NCI-H146 treated with DMSO at 0.1 percent for 48 hours (cell line): ENCODE data around the gene FAM210A.
"Not testable (repeated sequence)": the region's sequence is repeated elsewhere in the genome, so short reads cannot be mapped to it uniquely, and the experiment has no call there.

ENCODE experiments used
- DNase-seq: peaks from one replicate; lab custom pipeline; 2025; ENCODE audit not compliant: unreplicated experiment; lab: John Stamatoyannopoulos, UW

The FAM210A gene

GRCh38 chr18:13710414-13710831 lies 15.9 kb downstream of the FAM210A start:
- no peak for DNase-seq

GRCh38 chr18:13703899-13704298 lies 22.5 kb downstream of the FAM210A start:
- DNase-seq: no peak

- DNase-seq: no peak
These were observed 26.2 kb downstream of the FAM210A start for GRCh38 chr18:13700153-13700552.

GRCh38 chr18:13696961-13697360 lies 29.4 kb downstream of the FAM210A start:
- no peak for DNase-seq

GRCh38 chr18:13695337-13695736 lies 31.0 kb downstream of the FAM210A start:
- not testable (repeated sequence) for DNase-seq

DNA sequence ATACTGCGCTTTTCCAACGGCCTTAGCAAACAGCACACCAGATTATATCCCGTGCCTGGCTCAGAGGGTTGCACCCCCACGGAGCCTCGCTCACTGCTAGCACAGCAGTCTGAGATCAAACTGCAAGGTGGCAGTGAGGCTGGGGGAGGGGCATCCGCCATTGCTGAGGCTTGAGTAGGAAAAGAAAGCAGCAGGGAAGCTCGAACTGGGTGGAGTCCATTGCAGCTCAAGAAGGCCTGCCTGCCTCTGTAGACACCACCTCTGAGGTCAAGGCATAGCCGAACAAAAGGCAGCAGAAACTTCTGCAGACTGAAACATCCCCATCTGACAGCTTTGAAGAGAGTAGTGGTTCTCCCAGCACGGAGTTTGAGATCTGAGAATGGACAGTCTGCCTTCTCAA lies 36.3 kb downstream of the FAM210A start:
- not testable (repeated sequence) for DNase-seq

DNA sequence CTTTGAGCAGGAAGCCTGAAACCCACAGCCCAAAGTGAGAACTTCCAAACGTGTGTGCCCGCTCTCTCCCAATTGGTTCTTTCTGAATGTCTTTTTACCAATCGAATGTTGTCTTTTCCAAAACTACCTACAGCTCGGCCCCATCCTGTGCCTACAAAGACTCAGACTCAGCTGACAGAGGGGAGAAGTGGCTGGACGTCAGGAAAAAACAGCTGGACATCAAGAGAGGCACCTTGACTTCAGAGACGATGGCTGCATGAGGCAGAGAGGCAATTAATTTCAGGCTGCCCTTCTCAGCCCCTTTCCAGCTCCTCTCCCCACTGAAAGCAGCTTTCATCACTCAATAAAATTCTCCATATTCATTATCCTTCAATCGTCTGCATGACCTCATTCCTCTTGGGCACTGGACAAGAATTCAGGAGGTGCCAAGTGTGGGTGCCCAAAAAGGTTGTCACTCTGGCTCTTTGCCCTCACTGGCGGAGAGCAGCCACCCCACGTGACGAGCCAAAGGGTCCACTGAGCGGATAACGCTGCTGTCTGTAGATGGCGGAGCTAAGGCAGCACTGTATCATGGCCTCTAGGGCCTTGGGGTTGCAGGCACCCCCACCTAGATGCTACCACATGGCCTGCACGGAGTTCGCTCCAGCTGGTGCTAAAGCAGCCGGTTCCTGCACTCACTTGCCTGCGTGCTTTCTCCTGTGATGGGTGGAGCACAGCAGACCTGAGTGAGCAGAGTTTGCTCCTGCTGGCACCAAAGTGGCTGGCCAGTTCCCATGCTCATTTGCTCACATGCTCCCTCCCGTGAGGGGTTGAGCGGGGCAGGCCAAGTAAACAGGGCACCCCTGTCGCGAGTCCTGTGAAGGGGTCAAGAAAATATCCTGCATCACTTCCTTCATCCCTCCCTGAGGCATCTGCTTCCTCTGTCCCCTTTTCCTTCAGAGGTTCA lies 37.9 kb downstream of the FAM210A start:
- no peak for DNase-seq

DNA sequence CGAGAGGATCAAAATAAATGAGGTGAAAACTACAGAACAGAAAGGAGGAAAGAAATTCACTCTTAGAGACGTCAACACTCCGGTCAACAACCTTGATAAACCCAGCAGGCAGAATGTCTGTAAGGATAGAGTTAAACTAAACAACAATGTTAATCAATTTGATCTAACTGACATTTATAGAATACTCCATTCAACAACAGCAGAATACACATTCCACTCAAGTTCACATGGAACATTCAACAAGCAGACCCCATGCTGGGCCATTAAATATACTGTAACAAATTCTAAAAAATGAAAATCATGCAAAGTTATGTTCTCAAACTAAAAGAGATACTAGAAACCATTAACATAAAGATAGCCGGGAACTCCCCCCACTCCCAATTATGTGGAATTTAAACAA lies 41.8 kb downstream of the FAM210A start:
- DNase-seq: no peak

DNA sequence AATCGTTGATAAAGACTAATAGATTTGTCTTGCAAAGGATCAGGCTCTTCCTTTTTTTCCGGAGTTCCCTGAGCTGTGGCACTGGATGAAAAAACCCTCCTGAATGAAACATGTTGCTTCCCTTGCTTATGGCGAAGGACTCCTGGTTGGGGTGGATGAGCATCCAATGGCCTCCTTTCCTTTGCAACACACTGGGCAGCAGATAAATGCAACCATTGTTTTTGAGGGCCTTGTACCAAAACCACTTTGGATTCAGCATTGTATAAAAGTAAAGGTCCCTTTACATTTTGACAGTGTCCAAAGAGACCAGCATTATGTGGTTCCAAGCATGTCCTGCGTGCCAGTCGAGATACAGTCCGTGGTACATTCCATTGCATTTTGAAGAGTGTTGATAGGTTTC lies 44.7 kb downstream of the FAM210A start:
- no peak for DNase-seq

DNA sequence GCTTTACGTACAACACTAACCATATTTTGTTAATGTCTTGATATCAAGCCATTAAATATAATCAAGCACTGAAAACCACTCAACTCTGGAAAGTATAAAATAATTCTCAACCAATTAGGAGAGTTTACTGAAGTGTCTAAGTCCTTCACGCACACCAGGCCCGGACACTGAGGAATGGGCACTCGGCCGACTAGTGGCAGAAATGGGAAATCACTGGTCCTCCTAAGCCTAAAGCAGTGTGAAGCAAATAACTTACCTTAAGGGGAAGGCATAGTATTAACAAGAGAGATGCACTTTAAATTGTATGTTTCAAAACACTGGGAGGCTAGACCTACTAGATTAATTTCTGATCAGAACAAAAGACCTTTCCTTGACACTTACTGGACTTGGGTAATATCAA lies 45.7 kb downstream of the FAM210A start:
- DNase-seq: no peak

DNA sequence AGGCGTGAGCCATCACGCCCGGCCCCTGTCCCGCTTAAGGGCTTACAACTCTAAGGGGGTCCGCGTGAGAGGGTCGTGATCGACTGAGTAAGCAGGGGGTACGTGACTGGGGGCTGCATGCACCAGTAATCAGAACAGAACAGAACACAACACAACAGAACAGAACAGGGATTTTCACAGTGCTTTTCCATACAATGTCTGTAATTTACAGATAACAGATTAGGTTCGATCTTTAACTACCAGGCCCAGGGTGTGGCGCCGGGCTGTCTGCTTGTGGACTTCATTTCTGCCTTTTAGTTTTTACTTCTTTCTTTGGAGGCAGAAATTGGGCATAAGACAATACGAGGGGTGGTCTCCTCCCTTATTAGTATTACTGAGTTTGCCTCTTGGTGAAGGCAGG lies 49.0 kb downstream of the FAM210A start:
- not testable (repeated sequence) for DNase-seq

- DNase-seq: no peak
These were observed 49.9 kb downstream of the FAM210A start for GRCh38 chr18:13676471-13676870.

GRCh38 chr18:13672657-13673056 lies 53.7 kb downstream of the FAM210A start:
- DNase-seq: no peak

DNA sequence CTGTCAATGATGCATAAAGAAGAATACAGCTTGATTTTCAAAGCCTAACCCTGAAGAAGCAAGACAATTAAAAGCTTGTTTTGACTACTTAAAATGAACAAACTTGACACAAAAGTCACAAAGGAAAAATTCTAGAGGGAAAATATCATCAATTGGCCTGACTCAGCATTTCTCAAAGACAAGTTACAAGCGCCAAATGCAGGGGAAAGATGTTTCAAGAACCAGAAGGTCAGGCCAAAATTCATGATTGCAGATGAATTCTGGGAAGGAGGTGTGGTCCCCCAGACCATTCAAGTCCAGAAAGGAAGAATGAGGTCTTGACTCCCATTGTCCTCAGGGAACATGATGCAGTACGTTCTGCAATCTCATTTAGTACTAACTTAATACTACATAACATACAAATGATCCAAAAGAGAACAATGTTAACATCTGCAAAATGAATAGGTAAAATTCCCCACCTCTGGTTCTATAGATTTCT lies 64.5 kb downstream of the FAM210A start:
- no peak for DNase-seq

- no peak for DNase-seq
These were observed 65.1 kb downstream of the FAM210A start for GRCh38 chr18:13661051-13661778.

- DNase-seq: no peak
These were observed 65.8 kb downstream of the FAM210A start for GRCh38 chr18:13660510-13660909.

GRCh38 chr18:13658436-13659204 lies 67.7 kb downstream of the FAM210A start:
- DNase-seq: no peak

- DNase-seq: no peak
These were observed 68.4 kb downstream of the FAM210A start for GRCh38 chr18:13657974-13658373.

DNA sequence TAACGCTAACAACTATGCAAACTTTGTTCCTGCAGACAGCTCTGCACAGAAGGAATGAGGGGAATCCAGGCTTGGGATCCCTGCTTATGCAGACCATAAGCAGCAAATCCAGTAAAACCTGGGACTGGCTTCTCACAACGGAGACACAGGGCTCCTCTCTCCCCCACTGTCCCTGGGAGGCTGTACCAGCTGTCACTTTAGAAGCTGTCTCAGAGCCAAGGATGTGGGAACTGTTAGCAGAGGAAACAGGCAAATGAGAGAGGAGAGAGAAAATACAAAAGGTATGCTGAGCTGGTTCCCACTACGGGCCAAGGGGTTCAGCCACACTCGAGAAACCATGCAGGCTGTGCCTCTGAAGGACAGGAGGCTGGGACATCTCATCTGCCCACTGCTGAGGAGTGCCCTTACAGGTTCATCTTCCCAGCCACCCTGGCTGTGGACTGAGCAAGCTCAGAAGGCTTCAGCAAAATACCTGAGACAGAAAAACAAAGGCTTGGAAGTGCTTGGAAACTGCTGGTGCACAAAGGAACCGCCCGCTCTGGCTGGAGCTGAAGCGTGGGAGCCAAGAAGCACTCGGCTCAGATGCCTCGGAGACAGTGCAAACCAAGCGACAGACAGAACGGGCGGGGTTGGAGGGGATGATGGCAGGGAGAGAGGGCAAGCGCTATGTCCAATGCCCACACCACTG lies 72.5 kb downstream of the FAM210A start:
- no peak for DNase-seq
